IMR-90 (cell line): Measurements from ENCODE around the gene AGBL1. TPM values are rescaled to one million over a fixed set of nuclear protein-coding genes. Genes with fewer than 3 reads are reported as not detected.

ENCODE experiments used
- ATAC-seq: fragments of 200-7000 bp; cut with Tn5 transposase; 2 replicates; pipeline ENCODE4 v1.9.1; 2020; ENCODE audit warnings: low read depth, mild to moderate bottlenecking, moderate library complexity
- BruUV-seq: library from RNA; stranded (reverse); fragments of 400-500 nt; replicated peaks from 2 replicates; lab custom pipeline; 2021; lab: Mats Ljungman, UMichigan
- CTCF ChIA-PET: fragments of 300-600 bp; formaldehyde crosslinking; extraction: SDS; loops from one replicate; lab custom pipeline; 2021; ENCODE audit warnings: antibody characterized with exemption; lab: Yijun Ruan, JAX
- POLR2A ChIA-PET: fragments of 300-600 bp; sonication (Branson Sonifier 250); formaldehyde crosslinking; loops from one replicate; lab custom pipeline; 2022; ENCODE audit warnings: antibody characterized with exemption; ENCODE audit not compliant: unreplicated experiment; lab: Charles Lee
- DNase-seq: peaks from one replicate; pipeline ENCODE4 v3.0.0; 2013
- H2AFZ ChIP-seq: replicated peaks from 2 replicates; pipeline ENCODE3; 2013; ENCODE audit warnings: low read length, mild to moderate bottlenecking; ENCODE audit not compliant: poor library complexity
- H2AK5ac ChIP-seq: 2 replicates; pipeline ENCODE4 v1.6.1; 2013; ENCODE audit warnings: low read depth, low read length, inconsistent platforms
- H2AK9ac ChIP-seq: replicated peaks from 2 replicates; pipeline ENCODE3; 2013; ENCODE audit warnings: mild to moderate bottlenecking, low read depth, low read length, moderate library complexity; ENCODE audit not compliant: poor library complexity
- H2BK120ac ChIP-seq: 2 replicates; pipeline ENCODE4 v1.6.1; 2013; ENCODE audit warnings: low read depth, low read length, inconsistent platforms
- H2BK15ac ChIP-seq: 3 replicates; pipeline ENCODE4 v1.6.1; 2013; ENCODE audit warnings: low read depth, low read length, inconsistent platforms
- H2BK20ac ChIP-seq: 2 replicates; pipeline ENCODE4 v1.6.1; 2013; ENCODE audit warnings: low read depth, mild to moderate bottlenecking, inconsistent platforms, low read length, moderate library complexity
- H2BK5ac ChIP-seq: 2 replicates; pipeline ENCODE4 v1.6.1; 2013; ENCODE audit warnings: mild to moderate bottlenecking, low read depth, low read length, inconsistent platforms; ENCODE audit not compliant: poor library complexity, severe bottlenecking
- H3K14ac ChIP-seq: replicated peaks from 2 replicates; pipeline ENCODE4 v1.6.1; 2013; ENCODE audit warnings: low read depth, low read length, inconsistent platforms
- H3K18ac ChIP-seq: 2 replicates; pipeline ENCODE4 v1.6.1; 2013; ENCODE audit warnings: low read depth, low read length, control low read depth
- H3K23ac ChIP-seq: 2 replicates; pipeline ENCODE4 v1.6.1; 2013; ENCODE audit warnings: low read depth, low read length, inconsistent platforms
- H3K27ac ChIP-seq: 2 replicates; pipeline ENCODE4 v1.5.1; 2013; ENCODE audit warnings: mild to moderate bottlenecking, control low read depth, low read length; ENCODE audit not compliant: insufficient read depth
- H3K27me3 ChIP-seq: 2 replicates; pipeline ENCODE4 v1.6.1; 2013; ENCODE audit warnings: low read length; ENCODE audit not compliant: control insufficient read depth, insufficient read depth
- H3K36me3 ChIP-seq: 2 replicates; pipeline ENCODE4 v1.6.1; 2013; ENCODE audit warnings: low read length, mixed read lengths; ENCODE audit not compliant: control insufficient read depth, insufficient read depth
- H3K4ac ChIP-seq: 2 replicates; pipeline ENCODE4 v1.6.1; 2013; ENCODE audit warnings: low read depth, low read length, inconsistent platforms
- H3K4me1 ChIP-seq: 2 replicates; pipeline ENCODE4 v1.6.1; 2013; ENCODE audit warnings: low read length, mixed read lengths; ENCODE audit not compliant: control insufficient read depth, insufficient read depth
- H3K4me2 ChIP-seq: 2 replicates; pipeline ENCODE4 v1.6.1; 2013; ENCODE audit warnings: low read depth, mild to moderate bottlenecking, control low read depth, low read length, moderate library complexity
- H3K4me3 ChIP-seq: 2 replicates; pipeline ENCODE4 v1.5.1; 2013; ENCODE audit warnings: low read depth, mild to moderate bottlenecking, control low read depth, low read length, moderate library complexity; ENCODE audit not compliant: insufficient read depth
- H3K56ac ChIP-seq: 2 replicates; pipeline ENCODE4 v1.6.1; 2013; ENCODE audit warnings: low read length, inconsistent platforms; ENCODE audit not compliant: insufficient read depth; ENCODE audit errors: extremely low read depth
- H3K79me1 ChIP-seq, 2 experiments: 2 replicates each; pipeline ENCODE4 v1.6.1; 2013; ENCODE audit warnings: low read length in 2 of 2, inconsistent platforms in 1 of 2, low read depth in 1 of 2
- H3K9ac ChIP-seq: 2 replicates; pipeline ENCODE4 v1.6.1; 2013; ENCODE audit warnings: low read depth, low read length, control low read depth
- H3K9me1 ChIP-seq: 2 replicates; pipeline ENCODE4 v1.6.1; 2013; ENCODE audit warnings: low read length, inconsistent platforms; ENCODE audit not compliant: insufficient read depth
- H3K9me3 ChIP-seq: 2 replicates; pipeline ENCODE4 v1.6.1; 2013; ENCODE audit warnings: low read length; ENCODE audit not compliant: control insufficient read depth, insufficient read depth
- H4K20me1 ChIP-seq: 2 replicates; pipeline ENCODE4 v1.6.1; 2013; ENCODE audit warnings: low read length, inconsistent platforms; ENCODE audit not compliant: insufficient read depth
- H4K5ac ChIP-seq: 2 replicates; pipeline ENCODE4 v1.6.1; 2013; ENCODE audit warnings: mild to moderate bottlenecking, low read depth, low read length, control low read depth
- H4K8ac ChIP-seq, 2 experiments: 2 replicates each; pipeline ENCODE4 v1.6.1; 2013; ENCODE audit warnings: low read depth in 2 of 2, low read length in 2 of 2, control low read depth in 1 of 2, inconsistent platforms in 1 of 2
- H4K91ac ChIP-seq: 2 replicates; pipeline ENCODE4 v1.6.1; 2013; ENCODE audit warnings: low read depth, low read length, inconsistent platforms; ENCODE audit not compliant: insufficient read depth
- BHLHE40 ChIP-seq: fragments of 150-350 bp; IDR thresholded peaks from 2 replicates; pipeline ENCODE4 v1.6.1; 2016; ENCODE audit warnings: mild to moderate bottlenecking, low read depth, low read length
- CEBPB ChIP-seq: IDR thresholded peaks from 2 replicates; pipeline ENCODE4 v1.6.1; 2012; ENCODE audit warnings: low read depth, low read length, improper control_type of control experiment
- CHD1 ChIP-seq: IDR thresholded peaks from 2 replicates; pipeline ENCODE4 v1.6.1; 2012; ENCODE audit warnings: low read depth, low read length, improper control_type of control experiment
- CTCF ChIP-seq: conservative IDR thresholded peaks from 2 replicates; pipeline ENCODE4 v1.5.1; 2012; ENCODE audit warnings: mild to moderate bottlenecking, low read depth, low read length, improper control_type of control experiment
- ELK1 ChIP-seq: fragments of 150-350 bp; IDR thresholded peaks from 2 replicates; pipeline ENCODE4 v1.6.1; 2016; ENCODE audit warnings: low read depth, mild to moderate bottlenecking, low read length, moderate library complexity, borderline replicate concordance
- FOS ChIP-seq: fragments of 150-350 bp; IDR thresholded peaks from 2 replicates; pipeline ENCODE4 v1.6.1; 2016; ENCODE audit warnings: low read depth, low read length
- MAFK ChIP-seq: IDR thresholded peaks from 2 replicates; pipeline ENCODE4 v1.6.1; 2012; ENCODE audit warnings: low read depth, low read length, improper control_type of control experiment
- MAZ ChIP-seq: IDR thresholded peaks from 2 replicates; pipeline ENCODE4 v1.6.1; 2012; ENCODE audit warnings: low read depth, mild to moderate bottlenecking, low read length, improper control_type of control experiment, moderate library complexity, borderline replicate concordance
- MXI1 ChIP-seq: IDR thresholded peaks from 2 replicates; pipeline ENCODE4 v1.6.1; 2012; ENCODE audit warnings: low read depth, mild to moderate bottlenecking, low read length, moderate library complexity, borderline replicate concordance
- NFE2L2 ChIP-seq: fragments of 150-350 bp; IDR thresholded peaks from 2 replicates; pipeline ENCODE4 v1.6.1; 2016; ENCODE audit warnings: low read depth, mild to moderate bottlenecking, low read length
- POLR2A ChIP-seq: IDR thresholded peaks from 2 replicates; pipeline ENCODE4 v1.6.1; 2012; ENCODE audit warnings: mild to moderate bottlenecking, low read depth, low read length
- RAD21 ChIP-seq: IDR thresholded peaks from 2 replicates; pipeline ENCODE4 v1.6.1; 2012; ENCODE audit warnings: low read length, improper control_type of control experiment
- RCOR1 ChIP-seq: IDR thresholded peaks from 2 replicates; pipeline ENCODE4 v1.6.1; 2012; ENCODE audit warnings: mild to moderate bottlenecking, low read length, improper control_type of control experiment; ENCODE audit not compliant: insufficient replicate concordance
- RFX5 ChIP-seq: IDR thresholded peaks from 2 replicates; pipeline ENCODE4 v1.8.0; 2012; ENCODE audit warnings: low read depth, mild to moderate bottlenecking, low read length, moderate library complexity
- SMC3 ChIP-seq: fragments of 150-350 bp; IDR thresholded peaks from 2 replicates; pipeline ENCODE4 v1.6.1; 2016; ENCODE audit warnings: low read depth, mild to moderate bottlenecking, antibody characterized with exemption, low read length, moderate library complexity
- WGBS, 2 experiments: methylation state at CpG; one replicate each; pipeline versions ENCODE4 v1.1.5 to v1.1.7; 2013; ENCODE audit warnings: missing lambda C conversion rate in 2 of 2; ENCODE audit not compliant: insufficient read length in 1 of 2; ENCODE audit errors: extremely low coverage in 2 of 2; 5-methylcytosine and 5-hydroxymethylcytosine counted together
- dilution Hi-C: fragments of 300-500 bp; cut with HindIII; formaldehyde crosslinking; loops from one replicate; pipeline ENCODE4 v1.14.3; 2018; ENCODE audit warnings: low sequenced_read_pairs; ENCODE audit not compliant: unreplicated experiment
- in situ Hi-C: fragments of 300-500 bp; cut with MboI; formaldehyde crosslinking; loops from 3 replicates; pipeline ENCODE4 v1.14.3; 2019; ENCODE audit warnings: low sequenced_read_pairs, inconsistent platforms, mixed read lengths
- intact Hi-C: fragments of 100-400 bp; cut with micrococcal nuclease; formaldehyde crosslinking; loops from 2 replicates; pipeline ENCODE4 v1.10.0; 2022
- polyA plus RNA-seq, 3 experiments: library from polyadenylated mRNA; depleted of rRNA; stranded (reverse); fragments of >200 nt; gene quantifications; 2 replicates each; pipeline ENCODE4 v1.2.3, GENCODE V29; 2012; ENCODE audit warnings: low replicate concordance in 1 of 3
- total RNA-seq: library from RNA; depleted of rRNA; stranded (reverse); fragments of >200 nt; gene quantifications from 2 replicates; pipeline ENCODE4 v1.2.3, GENCODE V29; 2012
- TF ChIP-seq, protein P1 (sequence below): fragments of 150-350 bp; IDR thresholded peaks from 2 replicates; pipeline ENCODE4 v1.6.1; 2017; ENCODE audit warnings: mild to moderate bottlenecking, antibody characterized with exemption, low read length, low read depth

Gene AGBL1
- total and polyA plus RNA-seq, 2 of the 4 experiments (the other 2 are of a cell fraction), result not detected

- ATAC-seq, result no peak
These were observed 312.6 kb downstream of the AGBL1 start for GRCh38 chr15:86392296-86392695.

More at GRCh38 chr15:86392296-86392695, 312.6 kb downstream of the AGBL1 start:
- in situ Hi-C loops, result no loop called here
- Histone ChIP-seq H2BK15ac (no peak overlapping the region), H2BK5ac (no peak overlapping the region), H2BK20ac (no peak overlapping the region), H4K20me1 (no peaks in the 10 kb centered on the region), H3K9me1 (no peaks in the 10 kb centered on the region), H3K23ac (no peak overlapping the region), H3K4me2 (no peak overlapping the region), H4K5ac (no peak overlapping the region), H3K27ac (no peak overlapping the region), H3K9me3 (peaks cover 8% of the 10 kb centered on the region), H4K8ac (no peak overlapping the region), H3K9ac (no peak overlapping the region), H3K79me1 (no peaks in the 10 kb centered on the region), H3K4me1 (no peaks in the 10 kb centered on the region), H4K91ac (no peak overlapping the region), H2AK5ac (no peak overlapping the region), H3K18ac (no peak overlapping the region), H3K4me3 (no peak overlapping the region), H2BK120ac (no peak overlapping the region), H3K14ac (no peak overlapping the region), H3K56ac (no peak overlapping the region), H3K4ac (no peak overlapping the region), H2AFZ (no peak overlapping the region), H3K27me3 (no peaks in the 10 kb centered on the region), H3K36me3 (no peaks in the 10 kb centered on the region), H2AK9ac (no peak overlapping the region)
- ChIA-PET CTCF (no interaction called here), POLR2A (no interaction called here)
- TF ChIP-seq, protein P1, sequence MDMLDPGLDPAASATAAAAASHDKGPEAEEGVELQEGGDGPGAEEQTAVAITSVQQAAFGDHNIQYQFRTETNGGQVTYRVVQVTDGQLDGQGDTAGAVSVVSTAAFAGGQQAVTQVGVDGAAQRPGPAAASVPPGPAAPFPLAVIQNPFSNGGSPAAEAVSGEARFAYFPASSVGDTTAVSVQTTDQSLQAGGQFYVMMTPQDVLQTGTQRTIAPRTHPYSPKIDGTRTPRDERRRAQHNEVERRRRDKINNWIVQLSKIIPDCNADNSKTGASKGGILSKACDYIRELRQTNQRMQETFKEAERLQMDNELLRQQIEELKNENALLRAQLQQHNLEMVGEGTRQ, result no peak
- no peak for TF ChIP-seq NFE2L2
- TF ChIP-seq FOS, result no peak
- TF ChIP-seq RCOR1, result no peak
- no peak for TF ChIP-seq MAFK
- TF ChIP-seq POLR2A, result no peak
- no peak for TF ChIP-seq MAZ
- TF ChIP-seq CTCF, result no peak
- TF ChIP-seq RAD21, result no peak
- no peak for TF ChIP-seq RFX5
- no peak for TF ChIP-seq SMC3
- TF ChIP-seq CEBPB, result no peak
- TF ChIP-seq CHD1, result no peak
- TF ChIP-seq MXI1, result no peak
- TF ChIP-seq BHLHE40, result no peak
- no peak for TF ChIP-seq ELK1
- dilution Hi-C loops, result no loop called here
- no TSS peak for BruUV-seq
- intact Hi-C loops, result no loop called here
- WGBS, 2 experiments, result no CpG with 5 or more reads among the region's 1 CpG
- no peak for DNase-seq
